ENCODE measurements around the gene NHLRC4. TPM values are rescaled to one million over a fixed set of nuclear protein-coding genes. Genes with fewer than 3 reads are reported as not detected.

The NHLRC4 gene
- total RNA-seq, 3 donors from 2014 or later: 0.26 to 0.82 (median 0.36) TPM

GRCh38 chr16:558298-559020, 8.3 kb upstream of the NHLRC4 start:
- Histone ChIP-seq H3K36me3 (ENCODE audit: low read depth) (no peaks in the 10 kb centered on the region), H3K4me1 (ENCODE audit: low read depth) (peaks cover 5% of the 10 kb centered on the region), H3K4me3 (no peak overlapping the region), H3K9me3 (no peaks in the 10 kb centered on the region)
- DNase-seq: no peak
- TF ChIP-seq CTCF (IDR thresholded peaks at IDR 0.05): no peak
- intact Hi-C loops (cut with DNase I, micrococcal nuclease): no loop called here
- peak; percentile 36 for ATAC-seq

DNA sequence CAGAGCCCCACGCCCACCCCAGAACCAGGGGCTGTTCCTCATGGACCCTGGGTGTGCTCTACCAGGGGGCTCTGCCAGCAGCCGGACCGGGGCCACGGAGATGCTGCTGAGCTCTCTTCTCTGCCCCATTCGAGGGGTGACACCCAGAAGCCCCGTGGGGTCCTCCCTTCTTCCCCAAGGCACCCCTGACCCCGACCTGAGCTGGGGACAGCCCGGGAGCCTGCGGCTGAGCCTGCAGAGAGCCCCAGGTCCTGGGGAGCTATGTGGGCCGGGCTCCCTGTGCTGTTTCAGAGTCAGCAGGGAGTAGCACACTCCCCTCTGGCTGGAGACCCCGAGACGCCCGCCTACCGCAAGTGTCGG, 7.8 kb upstream of the NHLRC4 start:
- no peaks in the 10 kb centered on the region for H3K9me3 ChIP-seq
- H3K36me3 ChIP-seq (ENCODE audit: low read depth): no peaks in the 10 kb centered on the region
- peaks cover 5% of the 10 kb centered on the region for H3K4me1 ChIP-seq (ENCODE audit: low read depth)
- intact Hi-C loops (cut with DNase I, micrococcal nuclease): no loop called here
- ATAC-seq: no peak
- DNase-seq: no peak
- no peak for TF ChIP-seq CTCF (IDR thresholded peaks at IDR 0.05)
- no peak overlapping the region for H3K4me3 ChIP-seq

DNA sequence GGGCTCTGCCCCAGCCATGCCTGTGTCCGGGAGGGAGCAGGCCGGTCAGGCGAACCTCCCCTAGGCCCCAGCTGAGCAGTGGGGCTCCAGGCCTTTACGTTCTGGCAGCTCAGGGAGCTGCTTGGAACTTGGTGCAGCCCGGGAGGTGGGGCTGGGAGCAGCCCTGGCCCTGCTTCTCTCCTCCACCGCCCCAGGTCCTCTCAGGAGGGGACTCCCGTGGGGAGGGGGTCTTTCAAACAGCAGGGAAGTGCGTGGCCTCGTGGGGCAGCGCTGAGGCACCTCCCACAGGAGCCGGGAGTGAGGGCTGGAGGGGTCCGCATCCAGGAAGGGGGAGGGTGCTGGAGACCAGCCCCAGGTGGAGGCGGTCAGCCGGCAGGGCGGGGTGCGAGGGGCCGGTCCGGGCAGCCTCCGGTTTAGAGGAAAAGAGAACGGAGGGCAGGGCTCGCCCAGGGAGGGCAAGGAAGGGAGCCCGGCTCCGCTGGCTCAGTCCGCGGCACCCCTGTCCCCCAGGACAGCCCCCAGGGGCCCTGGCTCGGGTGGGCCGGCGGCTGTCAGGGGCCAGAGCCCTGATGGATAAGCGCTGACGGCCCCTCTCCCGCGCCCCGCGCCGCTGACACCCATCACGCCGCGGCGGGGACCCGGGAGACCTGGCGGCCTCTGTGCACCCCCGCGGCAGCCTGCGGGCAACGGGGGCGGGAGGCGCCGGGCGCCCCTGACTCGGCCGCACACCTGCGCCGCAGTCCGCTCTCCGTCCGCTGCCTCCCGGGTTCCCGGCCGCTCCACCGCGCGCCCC, 7.2 kb upstream of the NHLRC4 start:
- no peak for TF ChIP-seq CTCF (IDR thresholded peaks at IDR 0.05)
- H3K9me3 ChIP-seq: no peaks in the 10 kb centered on the region
- intact Hi-C loops (cut with DNase I, micrococcal nuclease): no loop called here
- DNase-seq (no peak), ATAC-seq (no peak)
- no peaks in the 10 kb centered on the region for H3K36me3 ChIP-seq (ENCODE audit: low read depth)
- H3K4me3 ChIP-seq: no peak overlapping the region
- peaks cover 5% of the 10 kb centered on the region for H3K4me1 ChIP-seq (ENCODE audit: low read depth)

GRCh38 chr16:560204-560700, 6.6 kb upstream of the NHLRC4 start, which contains the start of gene PRR35:
PRR35 (plus strand) TSS chr16:560394; CDS start chr16:563295, 2,901 bp downstream.
- intact Hi-C loops (cut with DNase I, micrococcal nuclease): no loop called here
- Histone ChIP-seq H3K9me3 (no peaks in the 10 kb centered on the region), H3K4me3 (no peak within 1 kb of the TSS), H3K36me3 (ENCODE audit: low read depth) (no peaks in the 10 kb centered on the region), H3K4me1 (ENCODE audit: low read depth) (peaks cover 5% of the 10 kb centered on the region)
- no peak for DNase-seq
- ATAC-seq: no peak
- TF ChIP-seq CTCF (IDR thresholded peaks at IDR 0.05): no peak

DNA sequence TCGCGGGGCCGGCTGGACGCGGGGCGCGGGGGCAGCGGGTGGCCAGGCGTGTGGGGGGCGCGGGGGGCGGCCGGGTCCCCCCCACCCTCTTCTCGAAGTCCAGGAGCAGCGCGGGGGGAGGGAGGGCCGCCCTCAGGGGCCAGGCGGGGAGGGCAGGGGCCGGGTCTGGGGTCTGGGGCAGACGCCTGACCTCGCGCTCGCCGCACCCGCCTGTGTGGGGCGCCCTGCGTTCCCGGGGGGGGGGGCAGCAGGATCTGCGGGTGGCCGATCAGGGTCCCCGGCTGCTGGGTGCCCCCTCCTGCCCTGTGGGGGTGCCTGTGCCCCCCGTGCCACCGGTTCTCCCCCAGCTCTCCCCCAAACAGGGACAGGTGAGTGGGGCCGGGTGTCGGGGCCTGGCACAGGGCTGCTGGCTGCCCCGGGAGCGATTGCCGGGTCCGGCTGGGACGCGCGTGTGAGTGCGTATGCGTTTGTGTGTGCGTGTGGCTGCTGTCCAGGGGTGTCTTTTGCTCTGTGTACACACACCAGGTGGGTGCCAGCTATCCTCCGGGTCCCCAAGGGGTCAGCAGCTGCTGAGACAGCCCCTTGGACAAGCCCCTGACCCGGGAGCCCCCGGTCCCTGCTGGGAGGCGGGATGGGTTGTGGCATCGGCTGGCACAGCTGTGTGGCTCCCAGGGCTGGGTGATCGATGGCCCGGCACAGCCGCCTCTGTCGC, 5.9 kb upstream of the NHLRC4 start:
- Histone ChIP-seq H3K9me3 (no peaks in the 10 kb centered on the region), H3K4me1 (ENCODE audit: low read depth) (peaks cover 5% of the 10 kb centered on the region), H3K36me3 (ENCODE audit: low read depth) (no peaks in the 10 kb centered on the region), H3K4me3 (no peak overlapping the region)
- no peak for DNase-seq
- intact Hi-C loops (cut with DNase I, micrococcal nuclease): no loop called here
- ATAC-seq: no peak
- TF ChIP-seq CTCF (IDR thresholded peaks at IDR 0.05): no peak
